Fibroblast of skin of abdomen (primary cell): ENCODE data around the gene MRGPRG.

Source experiments
- DNase-seq: peaks from one replicate; pipeline ENCODE4 v3.0.0-alpha.2; 2013

The MRGPRG gene

GRCh38 chr11:3206922-3207204, 11.8 kb downstream of the MRGPRG start:
- DNase-seq = no peak

- DNase-seq = no peak
Measured at GRCh38 chr11:3206156-3206921, 12.3 kb downstream of the MRGPRG start.

GRCh38 chr11:3205261-3206155, 13.1 kb downstream of the MRGPRG start:
- DNase-seq = no peak

GRCh38 chr11:3204141-3205015, 14.2 kb downstream of the MRGPRG start:
- DNase-seq = no peak

- no peak for DNase-seq
Measured at GRCh38 chr11:3203221-3204043, 15.2 kb downstream of the MRGPRG start.

- no peak for DNase-seq
Measured at GRCh38 chr11:3202759-3203158, 15.9 kb downstream of the MRGPRG start.

- DNase-seq = no peak
Measured at GRCh38 chr11:3202305-3202704, 16.3 kb downstream of the MRGPRG start.

- no peak for DNase-seq
Measured at GRCh38 chr11:3201677-3202181, 16.9 kb downstream of the MRGPRG start.

GRCh38 chr11:3201112-3201581, 17.5 kb downstream of the MRGPRG start:
- DNase-seq = no peak

GRCh38 chr11:3200388-3201111, 18.1 kb downstream of the MRGPRG start:
- no peak for DNase-seq

- DNase-seq = no peak
Measured at GRCh38 chr11:3199537-3200295, 18.9 kb downstream of the MRGPRG start.

GRCh38 chr11:3198815-3199214, 19.8 kb downstream of the MRGPRG start:
- DNase-seq = no peak

- no peak for DNase-seq
Measured at GRCh38 chr11:3197878-3198528, 20.6 kb downstream of the MRGPRG start.

- no peak for DNase-seq
Measured at GRCh38 chr11:3197044-3197695, 21.4 kb downstream of the MRGPRG start.

GRCh38 chr11:3196161-3197043, 22.2 kb downstream of the MRGPRG start:
- DNase-seq = no peak

GRCh38 chr11:3195251-3196160, 23.1 kb downstream of the MRGPRG start:
- DNase-seq = no peak
